ENCODE data around the gene OSTF1.

The OSTF1 gene

DNA sequence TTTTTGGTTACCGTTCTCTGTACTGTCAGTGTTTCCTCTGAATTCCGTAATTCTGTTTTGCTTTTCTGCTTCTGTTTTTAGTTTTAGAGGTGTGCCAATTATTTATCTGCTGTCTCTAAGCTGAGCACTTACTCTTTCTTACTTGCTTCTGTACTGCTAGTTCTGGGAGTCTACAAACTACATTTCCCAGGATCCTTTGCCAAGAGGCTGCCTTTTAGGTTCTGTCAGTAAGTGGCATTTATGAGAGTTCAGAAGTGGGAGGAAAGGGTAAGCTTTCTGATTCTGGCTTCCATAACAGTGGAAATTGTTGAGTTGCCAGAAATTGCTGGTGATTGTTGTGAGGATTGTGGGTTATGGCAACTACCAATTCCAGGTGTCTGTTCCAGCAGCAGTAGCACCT is 102.4 kb downstream of the OSTF1 start:
- Histone ChIP-seq H3K27me3 (ENCODE audit: insufficient read depth, low read depth, severe bottlenecking) (no peaks in the 10 kb centered on the region), H3K36me3 (no peaks in the 10 kb centered on the region), H3K27ac (no peak overlapping the region), H3K9me3 (ENCODE audit: severe bottlenecking) (no peaks in the 10 kb centered on the region), H3K4me3 (ENCODE audit: low read depth, low read length) (no peak overlapping the region)
- no peak for DNase-seq
- TF ChIP-seq, protein P1, sequence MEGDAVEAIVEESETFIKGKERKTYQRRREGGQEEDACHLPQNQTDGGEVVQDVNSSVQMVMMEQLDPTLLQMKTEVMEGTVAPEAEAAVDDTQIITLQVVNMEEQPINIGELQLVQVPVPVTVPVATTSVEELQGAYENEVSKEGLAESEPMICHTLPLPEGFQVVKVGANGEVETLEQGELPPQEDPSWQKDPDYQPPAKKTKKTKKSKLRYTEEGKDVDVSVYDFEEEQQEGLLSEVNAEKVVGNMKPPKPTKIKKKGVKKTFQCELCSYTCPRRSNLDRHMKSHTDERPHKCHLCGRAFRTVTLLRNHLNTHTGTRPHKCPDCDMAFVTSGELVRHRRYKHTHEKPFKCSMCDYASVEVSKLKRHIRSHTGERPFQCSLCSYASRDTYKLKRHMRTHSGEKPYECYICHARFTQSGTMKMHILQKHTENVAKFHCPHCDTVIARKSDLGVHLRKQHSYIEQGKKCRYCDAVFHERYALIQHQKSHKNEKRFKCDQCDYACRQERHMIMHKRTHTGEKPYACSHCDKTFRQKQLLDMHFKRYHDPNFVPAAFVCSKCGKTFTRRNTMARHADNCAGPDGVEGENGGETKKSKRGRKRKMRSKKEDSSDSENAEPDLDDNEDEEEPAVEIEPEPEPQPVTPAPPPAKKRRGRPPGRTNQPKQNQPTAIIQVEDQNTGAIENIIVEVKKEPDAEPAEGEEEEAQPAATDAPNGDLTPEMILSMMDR (IDR thresholded peaks at IDR 0.05; ENCODE audit: low read depth, low read length) = no peak

Data from WERI-Rb-1 (cell line).